ENCODE measurements around the gene CYP2S1.
"Not testable (repeated sequence)": the region's sequence is repeated elsewhere in the genome, so short reads cannot be mapped to it uniquely, and the experiment has no call there.

Gene CYP2S1, protein sequence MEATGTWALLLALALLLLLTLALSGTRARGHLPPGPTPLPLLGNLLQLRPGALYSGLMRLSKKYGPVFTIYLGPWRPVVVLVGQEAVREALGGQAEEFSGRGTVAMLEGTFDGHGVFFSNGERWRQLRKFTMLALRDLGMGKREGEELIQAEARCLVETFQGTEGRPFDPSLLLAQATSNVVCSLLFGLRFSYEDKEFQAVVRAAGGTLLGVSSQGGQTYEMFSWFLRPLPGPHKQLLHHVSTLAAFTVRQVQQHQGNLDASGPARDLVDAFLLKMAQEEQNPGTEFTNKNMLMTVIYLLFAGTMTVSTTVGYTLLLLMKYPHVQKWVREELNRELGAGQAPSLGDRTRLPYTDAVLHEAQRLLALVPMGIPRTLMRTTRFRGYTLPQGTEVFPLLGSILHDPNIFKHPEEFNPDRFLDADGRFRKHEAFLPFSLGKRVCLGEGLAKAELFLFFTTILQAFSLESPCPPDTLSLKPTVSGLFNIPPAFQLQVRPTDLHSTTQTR

GRCh38 chr19:41192574-41193429 lies at the start of gene CYP2S1:
TSS of gene CYP2S1 (plus strand) at chr19:41193219. CDS start at chr19:41193265, 46 bp downstream.
- DNase-seq, result no peak

DNA sequence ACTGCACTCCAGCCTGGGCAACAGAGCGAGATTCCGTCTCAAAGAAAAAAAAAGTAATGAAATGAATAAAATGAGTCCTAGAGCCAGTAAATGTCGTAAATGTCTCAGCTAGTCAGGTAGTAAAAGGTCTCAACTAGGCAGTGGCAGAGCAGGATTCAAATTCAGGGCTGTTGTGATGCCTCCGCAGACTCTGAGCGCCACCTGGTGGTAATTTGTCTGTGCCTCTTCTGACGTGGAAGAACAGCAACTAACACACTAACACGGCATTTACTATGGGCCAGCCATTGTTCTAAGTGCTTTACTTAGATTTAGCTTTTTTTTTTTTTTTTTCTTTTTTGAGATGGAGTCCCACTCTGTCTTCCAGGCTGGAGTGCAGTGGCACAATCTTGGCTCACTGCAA lies 48.6 kb upstream of the CYP2S1 start:
- DNase-seq, result peak; percentile 84

DNA sequence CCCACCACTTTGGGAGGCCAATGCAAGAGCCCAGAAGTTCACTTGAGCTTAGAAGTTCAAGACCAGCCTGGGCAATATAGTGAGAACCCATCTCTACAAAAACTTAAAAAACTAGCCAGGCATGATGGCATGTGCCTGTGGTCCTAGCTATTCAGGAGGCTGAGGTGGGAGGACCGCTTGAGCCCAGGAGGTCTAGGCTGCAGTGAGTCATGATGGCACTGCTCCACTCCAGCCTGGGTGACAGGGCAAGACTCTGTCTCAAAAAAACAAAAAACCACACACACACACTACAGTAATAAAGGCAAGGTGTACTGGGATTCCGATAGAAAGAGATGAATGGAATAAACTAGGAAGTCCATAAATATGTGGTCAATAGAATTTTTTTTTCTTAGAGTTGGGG lies 43.2 kb upstream of the CYP2S1 start:
- no peak for DNase-seq

DNA sequence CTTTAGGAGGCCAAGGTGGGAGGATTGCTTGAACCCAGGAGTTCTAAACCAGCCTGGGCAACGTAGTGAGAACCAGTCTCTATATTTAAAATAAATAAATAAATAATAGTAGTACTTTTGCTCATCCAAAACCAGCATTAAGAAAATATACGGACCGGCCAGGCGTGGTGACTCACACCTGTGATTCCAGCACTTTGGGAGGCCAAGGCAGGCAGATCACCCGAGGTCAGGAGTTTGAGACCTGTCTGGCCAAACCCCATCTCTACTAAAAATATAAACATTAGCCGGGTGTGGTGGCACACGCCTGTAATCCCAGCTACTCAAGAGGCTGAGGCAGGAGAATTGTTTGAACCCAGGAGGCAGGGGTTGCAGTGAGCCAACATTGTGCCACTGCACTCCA lies 42.0 kb upstream of the CYP2S1 start:
- DNase-seq, result not testable (repeated sequence)

DNA sequence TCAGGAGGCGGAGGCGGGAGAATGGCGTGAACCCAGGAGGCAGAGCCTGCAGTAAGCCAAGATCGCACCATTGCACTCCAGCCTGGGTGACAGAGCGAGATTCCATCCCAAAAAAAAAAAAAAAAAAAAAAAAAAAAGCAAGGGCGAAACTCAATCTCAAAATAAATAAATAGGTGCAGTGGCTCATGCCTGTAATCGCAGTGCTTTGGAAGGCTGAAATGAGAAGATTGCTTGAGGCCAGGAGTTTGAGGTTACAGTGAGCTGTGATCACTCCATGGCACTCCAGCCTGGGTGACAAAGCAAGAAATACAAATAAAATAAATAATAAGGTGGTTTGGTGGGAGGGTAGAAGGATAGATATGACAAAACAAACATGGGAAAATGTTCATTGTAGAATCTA lies 39.0 kb upstream of the CYP2S1 start:
- DNase-seq, result no peak

GRCh38 chr19:41156207-41156606 lies 36.8 kb upstream of the CYP2S1 start:
- no peak for DNase-seq

- no peak for DNase-seq
Observed at GRCh38 chr19:41159881-41160280, 33.1 kb upstream of the CYP2S1 start.

GRCh38 chr19:41161903-41162302 lies 31.1 kb upstream of the CYP2S1 start:
- no peak for DNase-seq

GRCh38 chr19:41166944-41167804 lies 25.8 kb upstream of the CYP2S1 start:
- no peak for DNase-seq

GRCh38 chr19:41172297-41173164 lies 20.5 kb upstream of the CYP2S1 start:
- no peak for DNase-seq

- DNase-seq, result no peak
Observed at GRCh38 chr19:41174297-41174928, 18.6 kb upstream of the CYP2S1 start.

DNA sequence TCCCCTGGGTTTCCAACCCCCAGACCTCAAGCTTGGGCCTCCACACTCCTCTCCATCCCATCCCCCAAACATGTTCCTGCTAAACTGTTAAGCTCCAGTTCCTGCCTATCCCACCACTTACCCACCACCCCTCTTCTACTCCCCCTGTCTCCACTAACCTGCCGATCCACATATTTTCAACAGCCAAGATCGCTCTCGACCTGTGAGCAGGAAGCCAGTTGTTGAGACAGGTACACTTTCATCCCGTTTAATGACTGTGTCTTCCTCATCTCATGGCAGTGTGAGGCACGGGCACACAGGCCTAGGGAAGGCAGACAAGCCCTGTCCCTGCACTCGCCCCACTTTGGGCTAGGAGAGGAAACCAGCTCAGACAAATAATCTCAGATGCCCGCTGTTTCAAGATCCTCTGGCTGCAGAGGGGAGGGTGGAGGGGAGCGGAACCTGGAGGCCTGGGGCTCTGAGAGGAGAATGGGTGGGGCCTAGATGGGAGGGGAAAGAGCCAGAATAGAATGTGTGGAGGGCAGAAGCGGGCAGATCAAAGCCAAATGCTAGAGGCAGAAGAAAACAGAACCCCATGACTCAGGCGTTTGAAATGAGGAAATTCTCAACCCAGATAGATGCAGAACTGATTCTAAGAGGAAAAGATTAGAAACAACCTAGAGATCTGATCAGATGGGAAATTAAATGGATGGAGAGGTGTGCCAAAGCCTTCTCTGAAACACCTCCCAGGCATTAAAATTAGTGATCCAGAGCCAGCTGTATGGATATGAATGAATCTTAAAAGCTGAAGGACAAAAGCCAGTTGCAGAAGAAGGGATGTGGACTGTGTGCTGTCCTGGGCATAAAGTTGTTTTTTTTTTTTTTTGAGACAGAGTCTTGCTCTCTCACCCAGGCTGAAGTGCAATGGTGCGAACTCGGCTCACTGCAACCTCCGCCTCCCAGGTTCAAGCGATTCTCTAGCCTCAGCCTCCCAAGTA lies 16.9 kb upstream of the CYP2S1 start:
- DNase-seq, result peak; percentile 18

DNA sequence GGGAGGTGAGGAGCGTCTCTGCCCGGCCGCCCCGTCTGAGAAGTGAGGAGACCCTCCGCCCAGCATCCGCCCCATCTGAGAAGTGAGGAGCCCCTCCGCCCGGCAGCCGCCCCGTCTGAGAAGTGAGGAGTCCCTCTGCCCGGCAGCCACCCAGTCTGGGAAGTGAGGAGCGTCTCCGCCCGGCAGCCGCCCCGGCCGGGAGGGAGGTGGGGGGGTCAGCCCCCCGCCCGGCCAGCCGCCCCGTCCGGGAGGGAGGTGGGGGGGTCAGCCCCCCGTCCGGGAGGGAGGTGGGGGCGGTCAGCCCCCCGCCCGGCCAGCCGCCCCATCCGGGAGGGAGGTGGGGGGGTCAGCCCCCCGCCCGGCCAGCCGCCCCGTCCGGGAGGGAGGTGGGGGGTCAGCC lies 12.8 kb upstream of the CYP2S1 start:
- DNase-seq, result not testable (repeated sequence)

- DNase-seq, result no peak
Observed at GRCh38 chr19:41186971-41187883, 5.8 kb upstream of the CYP2S1 start.

DNA sequence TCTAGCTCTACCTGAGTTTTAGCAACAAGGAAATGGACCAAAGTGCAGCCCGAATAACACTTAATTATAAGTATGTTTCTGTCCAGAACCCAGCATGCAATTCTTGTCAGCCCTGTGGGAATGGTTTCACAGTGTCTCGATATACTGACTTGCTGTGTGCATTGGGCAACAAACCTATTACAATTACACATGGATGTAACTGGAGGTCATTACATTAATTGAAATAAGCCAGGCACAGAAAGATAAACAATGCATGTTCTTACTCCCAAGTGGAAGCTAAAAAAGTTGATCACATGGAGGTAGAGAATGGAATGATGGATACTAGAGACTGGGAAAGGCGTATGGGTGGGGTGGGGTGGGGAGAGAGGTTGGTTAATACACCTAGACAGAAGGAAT lies 5.1 kb upstream of the CYP2S1 start:
- DNase-seq, result no peak

DNA sequence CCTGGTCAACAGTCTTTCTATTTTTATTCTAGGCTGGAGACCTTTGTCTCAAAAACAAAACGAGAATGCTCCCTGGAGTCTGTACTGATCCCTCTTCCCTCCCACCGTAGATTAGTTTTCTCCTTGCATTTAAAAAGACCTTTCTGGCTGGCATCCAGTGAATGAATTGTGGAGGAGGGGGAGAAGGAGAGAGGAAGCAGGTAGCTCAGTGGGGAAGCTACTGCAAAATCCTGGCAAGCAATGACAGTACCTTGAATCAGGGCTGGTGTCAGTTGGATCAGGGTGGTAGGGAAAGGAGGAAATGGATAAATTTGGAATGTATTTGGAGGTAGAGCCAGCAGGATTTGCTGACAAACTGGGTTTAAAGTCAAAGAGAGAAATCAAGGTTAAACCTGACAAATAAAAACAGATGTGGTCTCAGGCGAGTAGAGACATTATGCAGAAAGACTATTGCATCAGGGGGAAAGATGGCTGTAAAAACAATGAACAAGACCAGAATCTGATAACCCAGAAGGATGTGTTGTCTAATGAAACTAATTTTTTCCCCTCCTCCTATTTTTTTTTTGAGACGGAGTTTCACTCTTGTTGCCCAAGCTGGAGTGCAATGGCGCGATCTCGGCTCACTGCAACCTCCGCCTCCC lies 3.5 kb upstream of the CYP2S1 start:
- no peak for DNase-seq

GRCh38 chr19:41193430-41194156 lies 574 bp downstream of the CYP2S1 start:
- no peak for DNase-seq

DNA sequence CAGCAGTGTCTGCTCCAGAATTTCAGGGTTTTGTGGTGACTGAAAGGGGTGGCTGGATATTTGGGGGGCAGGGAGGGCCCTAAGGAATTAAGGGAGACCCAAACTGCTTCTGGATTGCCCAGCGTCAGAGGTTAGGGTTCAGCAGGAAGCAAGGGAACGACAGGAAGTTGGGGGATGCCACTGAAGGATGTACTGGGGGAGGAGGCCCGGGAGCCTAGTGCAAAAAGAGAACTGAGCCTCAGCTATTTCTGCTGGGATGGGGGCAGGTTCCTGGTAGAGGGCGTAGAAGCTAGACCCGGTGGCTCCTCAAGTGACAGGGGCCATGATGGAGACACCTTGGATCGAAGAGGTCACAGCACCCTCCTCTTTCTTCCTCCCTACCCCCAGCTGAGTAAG lies 1.1 kb downstream of the CYP2S1 start:
- no peak for DNase-seq
